HepG2 (cell line): Measurements from ENCODE around the gene TBC1D7. TPM values are rescaled to one million over a fixed set of nuclear protein-coding genes. Genes with fewer than 3 reads are reported as not detected.

Experiments used
- ATAC-seq: fragments of 200-7000 bp; cut with Tn5 transposase; 3 replicates; pipeline ENCODE4 v1.9.1; 2020; ENCODE audit warnings: mild to moderate bottlenecking, moderate library complexity
- BruUV-seq: library from RNA; stranded (reverse); fragments of 400-500 nt; replicated peaks from 2 replicates; lab custom pipeline; 2021; lab: Mats Ljungman, UMichigan
- CTCF ChIA-PET: fragments of 300-600 bp; formaldehyde crosslinking; extraction: SDS; loops from one replicate; lab custom pipeline; 2021; ENCODE audit warnings: low total read pairs, inconsistent platforms, low intra/inter-chr PET ratio; lab: Yijun Ruan, JAX
- POLR2A ChIA-PET: fragments of 350-600 bp; sonication (Branson Sonifier 250); formaldehyde crosslinking; loops from one replicate; lab custom pipeline; 2020; ENCODE audit warnings: antibody characterized with exemption, inconsistent platforms; lab: Yijun Ruan, JAX
- DNase-seq: peaks from one replicate; pipeline ENCODE4 v3.0.0-alpha.2; 2015; ENCODE audit warnings: low spot score
- FAIRE-seq: peaks from 3 replicates; lab custom pipeline; 2011; peaks lifted over from hg19 to GRCh38; lab: Jason Lieb, UNC
- H2AFZ ChIP-seq: one replicate; pipeline ENCODE4 v1.6.1; 2011; ENCODE audit warnings: low read length, inconsistent platforms
- H3K27ac ChIP-seq: fragments of 300-600 bp; 3 replicates; pipeline ENCODE4 v1.8.0; 2011; ENCODE audit warnings: mixed run types, mild to moderate bottlenecking, mixed read lengths, low read length, inconsistent platforms; ENCODE audit not compliant: insufficient read depth; ENCODE audit errors: extremely low read length
- H3K27me3 ChIP-seq, 2 experiments: fragments of 200-600 bp in 1 of 2; 2 replicates in 1 of 2; 3 replicates in 1 of 2; pipeline versions ENCODE4 v1.6.0 to v1.8.0; 2011; ENCODE audit warnings: low read length in 2 of 2, mild to moderate bottlenecking in 2 of 2, moderate library complexity in 2 of 2, inconsistent platforms in 1 of 2; ENCODE audit not compliant: insufficient read depth in 2 of 2, control insufficient read depth in 1 of 2
- H3K36me3 ChIP-seq, 2 experiments: fragments of 200-600 bp in 1 of 2; replicated peaks in 1 of 2; 2 replicates in 1 of 2; 3 replicates in 1 of 2; pipeline versions ENCODE4 v1.5.1 to v1.8.0; 2011; ENCODE audit warnings: low read length in 2 of 2, inconsistent platforms in 1 of 2; ENCODE audit not compliant: insufficient read depth in 2 of 2, control insufficient read depth in 1 of 2
- H3K4me1 ChIP-seq: 2 replicates; pipeline ENCODE4 v1.5.1; 2012; ENCODE audit warnings: low read length, inconsistent platforms; ENCODE audit not compliant: insufficient read depth
- H3K4me2 ChIP-seq: 2 replicates; pipeline ENCODE4 v1.6.0; 2011; ENCODE audit warnings: low read depth, low read length, inconsistent platforms
- H3K4me3 ChIP-seq, 3 experiments: fragments of 200-600 bp in 1 of 3; sonication (generic), shearing (Covaris generic) in 1 of 3; replicated peaks in 1 of 3; 2 replicates each; pipeline ENCODE4 v1.5.1; 2011 to 2016; ENCODE audit warnings: low read length in 3 of 3, inconsistent platforms in 2 of 3, low read depth in 2 of 3, mild to moderate bottlenecking in 2 of 3, control low read depth in 1 of 3, mixed read lengths in 1 of 3; ENCODE audit not compliant: insufficient read depth in 1 of 3
- H3K79me2 ChIP-seq: one replicate; pipeline ENCODE4 v1.6.1; 2011; ENCODE audit warnings: low read length, inconsistent platforms; ENCODE audit not compliant: insufficient read depth
- H3K9ac ChIP-seq: 2 replicates; pipeline ENCODE4 v1.6.0; 2011; ENCODE audit warnings: mild to moderate bottlenecking, low read depth, low read length, inconsistent platforms; ENCODE audit not compliant: insufficient read depth
- H3K9me3 ChIP-seq: 2 replicates; pipeline ENCODE4 v1.5.1; 2012; ENCODE audit warnings: mild to moderate bottlenecking, low read length
- H4K20me1 ChIP-seq: 2 replicates; pipeline ENCODE4 v1.6.0; 2011; ENCODE audit warnings: inconsistent platforms, mild to moderate bottlenecking, low read length, moderate library complexity; ENCODE audit not compliant: insufficient read depth
- CENPT ChIP-seq: sonication (generic); formaldehyde crosslinking; IDR thresholded peaks from 2 replicates; pipeline ENCODE4 v1.8.0; 2022; ENCODE audit warnings: low read depth, mild to moderate bottlenecking, moderate library complexity, missing genetic modification reagents
- DNMT3B ChIP-seq: conservative IDR thresholded peaks from 2 replicates; pipeline ENCODE4 v1.6.1; 2016; ENCODE audit warnings: missing biosample characterization, control low read depth
- HMGXB4 ChIP-seq, 2 experiments: sonication (generic) in 1 of 2; formaldehyde crosslinking in 1 of 2; IDR thresholded peaks; 2 replicates each; pipeline versions ENCODE4 v1.4.0 to v1.6.1; 2018 to 2020; ENCODE audit warnings: missing genetic modification reagents in 2 of 2, borderline replicate concordance in 1 of 2, low read depth in 1 of 2, mild to moderate bottlenecking in 1 of 2, missing biosample characterization in 1 of 2
- HOXA9 ChIP-seq: sonication (generic); formaldehyde crosslinking; IDR thresholded peaks from 2 replicates; pipeline ENCODE4 v1.8.1; 2022; ENCODE audit warnings: missing genetic modification reagents, mild to moderate bottlenecking, moderate library complexity, borderline replicate concordance
- RFX1 ChIP-seq: fragments of 450-650 bp; IDR thresholded peaks from 2 replicates; pipeline ENCODE4 v1.6.1; 2017
- TEAD3 ChIP-seq: optimal IDR thresholded peaks from 2 replicates; pipeline ENCODE3; 2016; ENCODE audit warnings: borderline replicate concordance
- ZNF251 ChIP-seq: sonication (generic); formaldehyde crosslinking; IDR thresholded peaks from 2 replicates; pipeline ENCODE4 v1.9.0; 2021; ENCODE audit warnings: mild to moderate bottlenecking, missing genetic modification reagents
- ZNF264 ChIP-seq: sonication (generic); formaldehyde crosslinking; IDR thresholded peaks from 2 replicates; pipeline ENCODE4 v1.4.0; 2020; ENCODE audit warnings: missing genetic modification reagents
- ZNF34 ChIP-seq: sonication (generic); formaldehyde crosslinking; IDR thresholded peaks from 2 replicates; pipeline ENCODE4 v1.4.0; 2020; ENCODE audit warnings: mild to moderate bottlenecking, missing genetic modification reagents, borderline replicate concordance
- ZNF605 ChIP-seq: sonication (generic); formaldehyde crosslinking; IDR thresholded peaks from 2 replicates; pipeline ENCODE4 v1.8.0; 2022; ENCODE audit warnings: mild to moderate bottlenecking, missing genetic modification reagents
- ZNF775 ChIP-seq: sonication (generic); formaldehyde crosslinking; IDR thresholded peaks from 2 replicates; pipeline ENCODE4 v1.4.0; 2020; ENCODE audit warnings: missing genetic modification reagents, mild to moderate bottlenecking, moderate library complexity, borderline replicate concordance
- ZNF792 ChIP-seq: IDR thresholded peaks from 2 replicates; pipeline ENCODE4 v1.6.1; 2016
- ZSCAN22 ChIP-seq: sonication (generic); formaldehyde crosslinking; IDR thresholded peaks from 2 replicates; pipeline ENCODE4 v1.4.0; 2020; ENCODE audit warnings: mild to moderate bottlenecking, missing genetic modification reagents
- WGBS: methylation state at CpG from one replicate; pipeline ENCODE4 v1.1.6; 2017; ENCODE audit warnings: low lambda C conversion rate; 5-methylcytosine and 5-hydroxymethylcytosine counted together
- in situ Hi-C: cut with HindIII; loops from 2 replicates; pipeline ENCODE4 v1.10.0; 2017; ENCODE audit warnings: low pct_unique_long_range_greater_than_20kb; ENCODE audit not compliant: extremely low pct_ligation_motif_present
- intact Hi-C: fragments of 100-400 bp; cut with micrococcal nuclease; formaldehyde crosslinking; loops from one replicate; pipeline ENCODE4 v1.10.0; 2022; ENCODE audit not compliant: unreplicated experiment
- polyA plus RNA-seq, 8 experiments: library from polyadenylated mRNA; depleted of rRNA in 3 of 8; stranded (reverse) in 7 of 8; unstranded in 1 of 8; fragments of >200 nt; fragmentation: Illumina TruSeq in 4 of 8; extraction: Trizol in 4 of 8; gene quantifications; 2 replicates each; pipeline versions ENCODE4 v1.2.1 to v1.2.3, GENCODE V29; 2011 to 2016; ENCODE audit warnings: low read depth in 4 of 8, missing spikeins in 1 of 8, mixed read lengths in 1 of 8; ENCODE audit not compliant: insufficient read depth in 1 of 8
- total RNA-seq, 5 experiments: library from RNA; depleted of rRNA; stranded (reverse); fragments of >200 nt; fragmentation: Illumina TruSeq; extraction: Trizol; gene quantifications; 2 replicates each; pipeline ENCODE4 v1.2.3, GENCODE V29; 2016; ENCODE audit warnings: low read depth in 1 of 5

TBC1D7 gene
- total and polyA plus RNA-seq, 2 of the 13 experiments (the other 11 are each of a cell fraction or from before 2014, with no cell fraction given): 23.3 to 30.8 TPM

- Histone ChIP-seq H2AFZ (no peak overlapping the region), H3K4me2 (no peak overlapping the region)
These were observed 52.8 kb downstream of the TBC1D7 start for GRCh38 chr6:13275435-13275989.

More at GRCh38 chr6:13275435-13275989, 52.8 kb downstream of the TBC1D7 start:
- FAIRE-seq (no peak), ATAC-seq (no peak), DNase-seq (no peak)
- no peak for TF ChIP-seq DNMT3B (CRISPR knock-in tag)
- TF ChIP-seq HMGXB4 (CRISPR knock-in tag; IDR thresholded peaks at IDR 0.05; ENCODE audit: borderline replicate concordance in 1 of 2, low read depth in 1 of 2): no peak
- no peak for TF ChIP-seq ZNF251 (CRISPR knock-in tag)
- no peak for TF ChIP-seq ZNF34 (CRISPR knock-in tag)
- no peak for TF ChIP-seq ZNF605 (CRISPR knock-in tag)
- no peak for TF ChIP-seq CENPT (CRISPR knock-in tag)
- TF ChIP-seq RFX1: no peak
- TF ChIP-seq TEAD3: no peak
- no peak for TF ChIP-seq HOXA9
- no peak for TF ChIP-seq ZNF775 (CRISPR knock-in tag)
- TF ChIP-seq ZNF792 (CRISPR knock-in tag): no peak
- no peak for TF ChIP-seq ZNF264 (CRISPR knock-in tag)
- no peak for TF ChIP-seq ZSCAN22 (CRISPR knock-in tag)
- H4K20me1 ChIP-seq: no peaks in the 10 kb centered on the region
- ChIA-PET CTCF (no interaction called here), POLR2A (no interaction called here)
- no peak overlapping the region for H3K4me3 ChIP-seq
- H3K4me1 ChIP-seq: no peaks in the 10 kb centered on the region
- no TSS peak for BruUV-seq
- 71% methylated on average over 8 of the region's 8 CpGs for WGBS
- in situ Hi-C loops (no loop called here), intact Hi-C loops (no loop called here)
- H3K9ac ChIP-seq: no peak overlapping the region
- H3K9me3 ChIP-seq: no peaks in the 10 kb centered on the region
- H3K27ac ChIP-seq: no peak overlapping the region
- H3K79me2 ChIP-seq: no peaks in the 10 kb centered on the region
- no peaks in the 10 kb centered on the region for H3K27me3 ChIP-seq
- H3K36me3 ChIP-seq: no peaks in the 10 kb centered on the region
